Measurements from ENCODE around the gene KLHL9.
"Not testable (repeated sequence)": the region's sequence is repeated elsewhere in the genome, so short reads cannot be mapped to it uniquely, and the experiment has no call there.

KLHL9 gene

GRCh38 chr9:21334701-21335632 lies at the start of gene KLHL9:
Gene KLHL9, minus strand, starts transcription at chr9:21335404. Its CDS starts 545 bp downstream, at chr9:21334859.
- DNase-seq = peak; percentile 96

- no peak for DNase-seq
Observed at GRCh38 chr9:21383627-21384026, 48.4 kb upstream of the KLHL9 start.

GRCh38 chr9:21381448-21382339 lies 46.5 kb upstream of the KLHL9 start:
- DNase-seq = peak; percentile 28

GRCh38 chr9:21371467-21371866 lies 36.3 kb upstream of the KLHL9 start:
- not testable (repeated sequence) for DNase-seq

- DNase-seq = no peak
Observed at GRCh38 chr9:21367957-21368356, 32.8 kb upstream of the KLHL9 start, which contains the start of gene IFNA13. Gene IFNA13, minus strand, starts transcription at chr9:21368057. Its CDS starts 47 bp downstream, at chr9:21368010.

GRCh38 chr9:21367169-21367568 lies 32.0 kb upstream of the KLHL9 start:
- DNase-seq = not testable (repeated sequence)

GRCh38 chr9:21362287-21362686 lies 27.1 kb upstream of the KLHL9 start:
- no peak for DNase-seq

- DNase-seq = no peak
Observed at GRCh38 chr9:21357479-21358460, 22.6 kb upstream of the KLHL9 start.

- no peak for DNase-seq
Observed at GRCh38 chr9:21350787-21351186, 15.6 kb upstream of the KLHL9 start, which contains the start of gene IFNA6. Gene IFNA6, minus strand, starts transcription at chr9:21350887. Its CDS starts 0 bp downstream, at chr9:21350887.

- no peak for DNase-seq
Observed at GRCh38 chr9:21348430-21348970, 13.3 kb upstream of the KLHL9 start.

- no peak for DNase-seq
Observed at GRCh38 chr9:21340735-21341134, 5.5 kb upstream of the KLHL9 start.

GRCh38 chr9:21336457-21336856 lies 1.3 kb upstream of the KLHL9 start:
- no peak for DNase-seq

- no peak for DNase-seq
Observed at GRCh38 chr9:21333226-21333625, 2.0 kb downstream of the KLHL9 start.

- DNase-seq = no peak
Observed at GRCh38 chr9:21331676-21332402, 3.4 kb downstream of the KLHL9 start.

GRCh38 chr9:21326526-21327139 lies 8.6 kb downstream of the KLHL9 start:
- DNase-seq = no peak

GRCh38 chr9:21324047-21324446 lies 11.2 kb downstream of the KLHL9 start:
- no peak for DNase-seq

GRCh38 chr9:21322911-21323461 lies 12.2 kb downstream of the KLHL9 start:
- DNase-seq = no peak

- DNase-seq = no peak
Observed at GRCh38 chr9:21320465-21320864, 14.7 kb downstream of the KLHL9 start.

GRCh38 chr9:21317956-21318923 lies 17.0 kb downstream of the KLHL9 start:
- DNase-seq = peak; percentile 59

All from femur (tissue), 1 donor.